KMS-11 (cell line): ENCODE results near the gene NTM.

Experiments used
- H2AFZ ChIP-seq: fragments of 200-600 bp; sonication (generic); 2 replicates; pipeline ENCODE4 v1.6.1; 2016; ENCODE audit warnings: antibody characterized with exemption, mixed run types, low read depth
- H3K27ac ChIP-seq: fragments of 200-600 bp; sonication (generic); 2 replicates; pipeline ENCODE4 v1.6.1; 2016; ENCODE audit warnings: mild to moderate bottlenecking, mixed run types
- H3K27me3 ChIP-seq: fragments of 200-600 bp; sonication (generic); 2 replicates; pipeline ENCODE4 v1.6.1; 2017; ENCODE audit warnings: mild to moderate bottlenecking, low read depth, mixed run types, moderate library complexity; ENCODE audit not compliant: insufficient read depth
- H3K36me3 ChIP-seq: fragments of 200-600 bp; sonication (generic); 2 replicates; pipeline ENCODE4 v1.6.1; 2017; ENCODE audit warnings: mild to moderate bottlenecking, mixed run types; ENCODE audit not compliant: insufficient read depth
- H3K4me1 ChIP-seq: fragments of 200-600 bp; sonication (generic); 2 replicates; pipeline ENCODE4 v1.6.1; 2016; ENCODE audit warnings: mild to moderate bottlenecking, low read depth, mixed run types; ENCODE audit not compliant: poor library complexity, severe bottlenecking
- H3K4me2 ChIP-seq: fragments of 200-600 bp; sonication (generic); 2 replicates; pipeline ENCODE4 v1.7.0; 2016; ENCODE audit warnings: mild to moderate bottlenecking, mixed run types
- H3K4me3 ChIP-seq: fragments of 200-600 bp; sonication (generic); IDR thresholded peaks from 2 replicates; pipeline ENCODE4 v1.6.1; 2017; ENCODE audit warnings: low read depth, low read length, mixed read lengths; ENCODE audit not compliant: insufficient read depth
- H3K79me2 ChIP-seq: fragments of 200-600 bp; sonication (generic); 2 replicates; pipeline ENCODE4 v1.6.1; 2016; ENCODE audit warnings: low read depth, mixed run types; ENCODE audit not compliant: insufficient read depth
- H3K9ac ChIP-seq: fragments of 200-600 bp; sonication (generic); 2 replicates; pipeline ENCODE4 v1.6.1; 2016; ENCODE audit warnings: mild to moderate bottlenecking, mixed run types
- H4K20me1 ChIP-seq: fragments of 200-600 bp; sonication (generic); 2 replicates; pipeline ENCODE4 v1.6.1; 2016; ENCODE audit warnings: mild to moderate bottlenecking, mixed run types; ENCODE audit not compliant: insufficient read depth
- TF ChIP-seq, protein P1 (sequence below): fragments of 200-600 bp; sonication (generic); conservative IDR thresholded peaks from 2 replicates; pipeline ENCODE4 v1.6.1; 2017; ENCODE audit warnings: low read depth, mild to moderate bottlenecking, antibody characterized with exemption, low read length, moderate library complexity, mixed read lengths

Gene NTM

DNA sequence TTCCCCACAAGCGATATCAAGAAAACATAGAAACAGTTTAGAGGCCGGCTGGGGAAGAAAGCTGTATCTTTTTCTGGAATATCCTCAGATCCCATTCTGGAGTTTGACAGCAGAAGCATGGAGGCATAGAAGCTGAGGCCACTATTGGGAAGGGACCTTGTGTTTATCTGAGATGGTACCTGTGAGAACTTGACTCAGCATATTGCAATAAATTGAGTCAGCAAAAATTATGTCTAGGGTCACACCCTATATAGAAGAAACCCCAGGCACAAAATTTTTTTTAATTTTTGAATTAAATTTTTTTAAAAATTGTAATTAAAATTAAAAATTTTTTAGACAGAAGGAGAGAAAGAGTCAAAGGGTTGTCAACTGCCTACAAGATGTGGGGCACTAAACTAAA is 178.7 kb downstream of the NTM start:
- Histone ChIP-seq H4K20me1 (no peaks in the 10 kb centered on the region), H3K9ac (no peak overlapping the region), H3K36me3 (no peaks in the 10 kb centered on the region), H2AFZ (no peak overlapping the region), H3K4me3 (no peak overlapping the region), H3K79me2 (no peaks in the 10 kb centered on the region), H3K4me2 (no peak overlapping the region), H3K27ac (no peak overlapping the region), H3K4me1 (no peaks in the 10 kb centered on the region), H3K27me3 (no peaks in the 10 kb centered on the region)
- TF ChIP-seq, protein P1, sequence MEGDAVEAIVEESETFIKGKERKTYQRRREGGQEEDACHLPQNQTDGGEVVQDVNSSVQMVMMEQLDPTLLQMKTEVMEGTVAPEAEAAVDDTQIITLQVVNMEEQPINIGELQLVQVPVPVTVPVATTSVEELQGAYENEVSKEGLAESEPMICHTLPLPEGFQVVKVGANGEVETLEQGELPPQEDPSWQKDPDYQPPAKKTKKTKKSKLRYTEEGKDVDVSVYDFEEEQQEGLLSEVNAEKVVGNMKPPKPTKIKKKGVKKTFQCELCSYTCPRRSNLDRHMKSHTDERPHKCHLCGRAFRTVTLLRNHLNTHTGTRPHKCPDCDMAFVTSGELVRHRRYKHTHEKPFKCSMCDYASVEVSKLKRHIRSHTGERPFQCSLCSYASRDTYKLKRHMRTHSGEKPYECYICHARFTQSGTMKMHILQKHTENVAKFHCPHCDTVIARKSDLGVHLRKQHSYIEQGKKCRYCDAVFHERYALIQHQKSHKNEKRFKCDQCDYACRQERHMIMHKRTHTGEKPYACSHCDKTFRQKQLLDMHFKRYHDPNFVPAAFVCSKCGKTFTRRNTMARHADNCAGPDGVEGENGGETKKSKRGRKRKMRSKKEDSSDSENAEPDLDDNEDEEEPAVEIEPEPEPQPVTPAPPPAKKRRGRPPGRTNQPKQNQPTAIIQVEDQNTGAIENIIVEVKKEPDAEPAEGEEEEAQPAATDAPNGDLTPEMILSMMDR, result no peak

DNA sequence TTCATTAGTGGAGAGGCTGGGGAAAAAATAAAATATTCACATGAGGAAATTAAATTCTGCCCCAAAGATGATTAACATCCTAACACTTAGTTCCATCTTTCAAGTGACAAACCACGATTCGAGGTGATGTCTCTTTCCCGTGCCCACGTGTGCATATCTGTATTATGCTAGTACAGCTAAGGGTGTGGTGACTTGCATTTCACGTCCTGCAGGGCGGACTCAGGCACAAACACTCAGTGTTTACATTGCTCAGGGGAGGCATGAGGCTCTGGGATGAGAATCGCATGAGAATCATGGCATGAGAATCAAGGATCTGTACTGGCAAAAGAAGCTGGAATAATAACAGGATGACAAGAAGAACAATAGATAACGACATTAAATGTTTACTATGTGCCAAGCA is 179.4 kb downstream of the NTM start:
- no peaks in the 10 kb centered on the region for H4K20me1 ChIP-seq
- H3K27ac ChIP-seq, result no peak overlapping the region
- no peaks in the 10 kb centered on the region for H3K79me2 ChIP-seq
- no peak overlapping the region for H3K4me3 ChIP-seq
- no peaks in the 10 kb centered on the region for H3K36me3 ChIP-seq
- no peaks in the 10 kb centered on the region for H3K4me1 ChIP-seq
- no peaks in the 10 kb centered on the region for H3K27me3 ChIP-seq
- H3K9ac ChIP-seq, result no peak overlapping the region
- TF ChIP-seq, protein P1, result no peak
- H3K4me2 ChIP-seq, result no peak overlapping the region
- H2AFZ ChIP-seq, result no peak overlapping the region

DNA sequence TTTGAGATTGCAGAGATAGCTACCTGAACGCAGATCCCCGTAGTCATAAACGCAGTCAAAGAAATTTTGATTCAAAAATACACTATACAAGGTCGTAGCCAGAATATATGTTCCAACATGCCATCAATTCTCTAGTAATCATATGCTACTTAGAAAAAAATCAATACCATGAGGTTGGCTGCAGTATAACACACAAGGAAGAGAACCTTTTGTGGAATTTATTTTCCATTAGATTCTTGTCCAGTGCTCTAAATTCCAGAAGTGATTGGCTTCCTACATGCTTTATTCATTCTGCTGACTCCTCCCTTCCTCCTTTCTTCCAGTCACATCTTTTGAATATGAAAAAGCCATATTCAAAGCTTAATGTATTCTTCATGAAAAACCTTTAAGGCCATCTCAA is 189.9 kb downstream of the NTM start:
- H3K4me3 ChIP-seq, result no peak overlapping the region
- H3K4me1 ChIP-seq, result no peaks in the 10 kb centered on the region
- no peaks in the 10 kb centered on the region for H4K20me1 ChIP-seq
- H3K36me3 ChIP-seq, result no peaks in the 10 kb centered on the region
- no peaks in the 10 kb centered on the region for H3K27me3 ChIP-seq
- H3K27ac ChIP-seq, result no peak overlapping the region
- no peak overlapping the region for H3K9ac ChIP-seq
- H3K4me2 ChIP-seq, result no peak overlapping the region
- no peak overlapping the region for H2AFZ ChIP-seq
- TF ChIP-seq, protein P1, result no peak
- H3K79me2 ChIP-seq, result no peaks in the 10 kb centered on the region

DNA sequence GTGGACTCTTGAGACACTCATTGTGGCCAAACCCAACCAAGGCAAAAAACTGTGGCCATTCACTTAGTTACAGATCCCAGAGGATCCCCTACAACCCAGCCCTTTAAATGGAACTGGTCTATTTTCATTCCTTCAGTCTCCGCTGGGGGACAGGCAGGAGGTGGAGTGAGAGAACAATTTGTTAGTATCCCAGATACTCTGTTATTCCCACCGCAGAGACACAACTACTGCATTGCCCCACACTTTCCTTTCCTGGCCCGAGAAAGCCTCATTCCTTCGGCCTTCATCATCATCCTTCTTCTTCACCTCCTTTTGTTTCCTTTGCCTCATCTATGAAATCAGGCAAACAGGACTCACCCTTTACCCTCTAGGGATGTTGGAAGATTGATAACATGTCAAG is 191.1 kb downstream of the NTM start:
- no peaks in the 10 kb centered on the region for H3K27me3 ChIP-seq
- TF ChIP-seq, protein P1, result no peak
- H3K4me2 ChIP-seq, result no peak overlapping the region
- H3K79me2 ChIP-seq, result no peaks in the 10 kb centered on the region
- H3K27ac ChIP-seq, result no peak overlapping the region
- no peak overlapping the region for H3K4me3 ChIP-seq
- H3K9ac ChIP-seq, result no peak overlapping the region
- H2AFZ ChIP-seq, result no peak overlapping the region
- no peaks in the 10 kb centered on the region for H4K20me1 ChIP-seq
- no peaks in the 10 kb centered on the region for H3K36me3 ChIP-seq
- H3K4me1 ChIP-seq, result no peaks in the 10 kb centered on the region

DNA sequence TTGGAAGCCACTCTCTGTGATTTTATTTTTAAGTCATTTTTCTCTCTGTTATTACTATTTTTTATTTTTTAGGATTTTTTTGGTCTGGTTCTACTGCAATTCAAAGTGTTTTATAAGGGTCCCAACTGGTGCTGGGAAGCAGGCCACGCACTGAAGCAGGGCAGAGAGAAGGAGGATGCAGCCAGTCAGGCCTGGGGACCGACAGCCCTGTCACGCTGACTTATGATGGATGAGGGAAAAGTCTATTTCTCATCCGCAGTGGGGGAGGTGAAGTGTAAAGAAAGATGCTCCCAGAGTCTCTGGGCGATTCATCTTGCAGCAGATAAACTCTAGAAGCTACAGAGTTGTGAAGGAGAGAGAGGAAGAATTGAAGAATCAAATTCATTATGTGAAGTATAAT is 191.6 kb downstream of the NTM start:
- no peak overlapping the region for H3K9ac ChIP-seq
- no peak overlapping the region for H3K27ac ChIP-seq
- H3K36me3 ChIP-seq, result no peaks in the 10 kb centered on the region
- no peaks in the 10 kb centered on the region for H3K4me1 ChIP-seq
- H3K27me3 ChIP-seq, result no peaks in the 10 kb centered on the region
- H3K4me3 ChIP-seq, result no peak overlapping the region
- no peaks in the 10 kb centered on the region for H3K79me2 ChIP-seq
- H3K4me2 ChIP-seq, result no peak overlapping the region
- no peaks in the 10 kb centered on the region for H4K20me1 ChIP-seq
- TF ChIP-seq, protein P1, result no peak
- H2AFZ ChIP-seq, result no peak overlapping the region
